Measurements from ENCODE around the gene THEM4. TPM values are rescaled to one million over a fixed set of nuclear protein-coding genes. Genes with fewer than 3 reads are reported as not detected.

The THEM4 gene
- total RNA-seq, 3 donors from 2014 or later = 21.6 to 23.7 (median 22.2) TPM

GRCh38 chr1:151833172-151833900 lies 76.0 kb downstream of the THEM4 start:
- DNase-seq (ENCODE audit: low spot score in 2 of 2) = no peak
- Histone ChIP-seq H3K4me3 (peak overlapping the region in 2 of 3 donors; percentile 31 to 37), H3K27ac (peak overlapping the region; percentile 34 to 95), H3K9me3 (no peaks in the 10 kb centered on the region), H3K4me1 (peaks cover 4 to 21% of the 10 kb centered on the region in 2 donors), H3K27me3 (no peaks in the 10 kb centered on the region), H3K36me3 (no peaks in the 10 kb centered on the region)
- intact Hi-C loops (cut with DNase I; ENCODE audit: low total_unique reads) = no loop called here
- TF ChIP-seq CTCF (IDR thresholded peaks at IDR 0.05) = no peak
- no peak for TF ChIP-seq POLR2AphosphoS5 (IDR thresholded peaks at IDR 0.05)
- TF ChIP-seq POLR2A (IDR thresholded peaks at IDR 0.05) = no peak

- Histone ChIP-seq H3K4me3 (peak overlapping the region in 2 of 3 donors; percentile 31 to 37), H3K9me3 (no peaks in the 10 kb centered on the region), H3K4me1 (peaks cover 3 to 21% of the 10 kb centered on the region in 2 donors), H3K27ac (peak overlapping the region; percentile 91 to 95), H3K36me3 (no peaks in the 10 kb centered on the region), H3K27me3 (no peaks in the 10 kb centered on the region)
- TF ChIP-seq POLR2AphosphoS5 (IDR thresholded peaks at IDR 0.05) = peak; percentile 65 to 81 (median 73)
- no peak for TF ChIP-seq CTCF (IDR thresholded peaks at IDR 0.05)
- intact Hi-C loops (cut with DNase I; ENCODE audit: low total_unique reads) = no loop called here
- peak; percentile 95 to 97 for DNase-seq (ENCODE audit: low spot score in 2 of 2)
Observed at GRCh38 chr1:151832318-151832980, 76.9 kb downstream of the THEM4 start.

GRCh38 chr1:151831605-151832004 lies 77.7 kb downstream of the THEM4 start, which contains the start of gene RORC:
Gene RORC (minus strand): TSS chr1:151831802. CDS start chr1:151831764, 38 bp downstream.
- TF ChIP-seq CTCF (IDR thresholded peaks at IDR 0.05) (no peak), POLR2A (IDR thresholded peaks at IDR 0.05) (peak; percentile 45), POLR2AphosphoS5 (IDR thresholded peaks at IDR 0.05) (peak; percentile 28 to 82 (median 57))
- peak; percentile 72 to 82 for DNase-seq (ENCODE audit: low spot score in 2 of 2)
- Histone ChIP-seq H3K9me3 (no peaks in the 10 kb centered on the region), H3K27ac (peak within 1 kb of the TSS; percentile 91 to 95), H3K36me3 (no peaks in the 10 kb centered on the region), H3K27me3 (no peaks in the 10 kb centered on the region), H3K4me1 (peaks cover 3 to 21% of the 10 kb centered on the region in 2 donors), H3K4me3 (peak within 1 kb of the TSS in 2 of 3 donors; percentile 57 to 64)
- intact Hi-C loops (cut with DNase I; ENCODE audit: low total_unique reads) = no loop called here

DNA sequence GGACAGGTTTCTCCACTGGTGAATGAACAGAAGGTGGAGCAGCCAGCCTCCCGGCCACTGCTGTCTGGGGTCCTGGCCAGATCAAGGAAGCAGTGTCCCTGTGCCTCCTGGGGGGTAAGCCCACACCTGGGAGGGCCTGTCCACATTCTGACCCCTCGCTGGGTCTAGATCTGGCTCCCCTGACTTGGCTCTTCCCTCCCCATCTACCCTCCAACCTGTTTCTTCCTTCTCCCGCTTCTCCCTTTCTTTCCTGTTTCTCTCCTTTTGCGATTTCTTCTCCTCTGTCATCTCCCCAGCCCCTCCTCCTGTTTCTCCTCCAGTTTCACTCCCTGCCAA lies 78.1 kb downstream of the THEM4 start:
- Histone ChIP-seq H3K9me3 (no peaks in the 10 kb centered on the region), H3K4me3 (peak overlapping the region in 2 of 3 donors; percentile 57 to 64), H3K36me3 (no peaks in the 10 kb centered on the region), H3K27ac (peak overlapping the region; percentile 91 to 95), H3K4me1 (peaks cover 3 to 23% of the 10 kb centered on the region in 2 donors), H3K27me3 (no peaks in the 10 kb centered on the region)
- TF ChIP-seq CTCF (IDR thresholded peaks at IDR 0.05) (no peak), POLR2AphosphoS5 (IDR thresholded peaks at IDR 0.05) (no peak), POLR2A (IDR thresholded peaks at IDR 0.05) (no peak)
- intact Hi-C loops (cut with DNase I; ENCODE audit: low total_unique reads) = no loop called here
- no peak for DNase-seq (ENCODE audit: low spot score in 2 of 2)

DNA sequence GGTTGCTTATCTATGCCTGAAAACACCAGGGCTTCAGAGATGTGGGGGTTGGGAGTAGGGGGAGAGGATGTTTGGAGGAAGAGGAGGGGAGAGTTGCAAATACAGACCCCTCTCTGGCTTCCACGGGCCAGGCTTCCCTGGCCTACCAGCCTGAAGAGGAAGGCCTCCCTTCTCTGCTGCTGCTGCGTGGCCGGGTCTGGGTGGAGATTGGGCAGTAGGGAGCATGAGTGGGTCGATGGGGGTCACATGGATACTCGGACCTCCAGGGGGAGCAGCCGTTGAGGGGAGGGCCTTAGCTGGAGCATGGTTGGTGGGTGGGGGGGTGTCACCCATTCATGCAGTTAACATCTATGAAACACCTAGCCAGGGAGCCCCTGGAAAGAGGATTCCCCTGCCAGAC lies 79.3 kb downstream of the THEM4 start:
- DNase-seq (ENCODE audit: low spot score in 2 of 2) = no peak
- Histone ChIP-seq H3K36me3 (no peaks in the 10 kb centered on the region), H3K4me3 (peak overlapping the region in 2 of 3 donors; percentile 57 to 64), H3K27me3 (no peaks in the 10 kb centered on the region), H3K27ac (peak overlapping the region; percentile 91 to 95), H3K9me3 (no peaks in the 10 kb centered on the region), H3K4me1 (peaks cover 3 to 25% of the 10 kb centered on the region in 2 donors)
- TF ChIP-seq POLR2AphosphoS5 (IDR thresholded peaks at IDR 0.05) (no peak), CTCF (IDR thresholded peaks at IDR 0.05) (no peak), POLR2A (IDR thresholded peaks at IDR 0.05) (no peak)
- intact Hi-C loops (cut with DNase I; ENCODE audit: low total_unique reads) = no loop called here

Measured in breast epithelium (tissue), 4 donors.